Measurements from ENCODE around the gene SLC25A4.

GRCh38 chr4:185099024-185099682 lies 43.9 kb upstream of the SLC25A4 start:
- no peak for TF ChIP-seq ZNF274 (IDR thresholded peaks at IDR 0.05; ENCODE audit: low read depth, low read length)
- TF ChIP-seq SUZ12 (IDR thresholded peaks at IDR 0.05; ENCODE audit: extremely low read depth, insufficient read depth, insufficient read length): no peak
